ENCODE data around the gene EVL. TPM values are rescaled to one million over a fixed set of nuclear protein-coding genes. Genes with fewer than 3 reads are reported as not detected.

The EVL gene
- total RNA-seq, 2 donors from 2014 or later: 53.1 to 102 TPM

GRCh38 chr14:100130521-100130920, 65.3 kb downstream of the EVL start:
- H3K27me3 ChIP-seq (replicated peaks; ENCODE audit: insufficient read depth): no peaks in the 10 kb centered on the region
- peaks cover 11% of the 10 kb centered on the region for H3K36me3 ChIP-seq
- no peaks in the 10 kb centered on the region for H3K4me1 ChIP-seq (ENCODE audit: control insufficient read depth in 1 of 2, low read depth in 2 of 2)
- H3K4me3 ChIP-seq: no peak overlapping the region
- ATAC-seq (ENCODE audit: insufficient number of reproducible peaks, low FRiP score, low read depth): no peak
- H3K9me3 ChIP-seq: no peaks in the 10 kb centered on the region
- no peak for TF ChIP-seq CTCF (IDR thresholded peaks at IDR 0.05)
- H3K27ac ChIP-seq: no peak overlapping the region
- no peak for DNase-seq (ENCODE audit: low spot score)

GRCh38 chr14:100131181-100131580, 66.0 kb downstream of the EVL start:
- Histone ChIP-seq H3K9me3 (no peaks in the 10 kb centered on the region), H3K27ac (no peak overlapping the region), H3K36me3 (peaks cover 11% of the 10 kb centered on the region), H3K27me3 (replicated peaks; ENCODE audit: insufficient read depth) (no peaks in the 10 kb centered on the region), H3K4me1 (ENCODE audit: control insufficient read depth in 1 of 2, low read depth in 2 of 2) (no peaks in the 10 kb centered on the region), H3K4me3 (no peak overlapping the region)
- ATAC-seq (ENCODE audit: insufficient number of reproducible peaks, low FRiP score, low read depth): no peak
- no peak for DNase-seq (ENCODE audit: low spot score)
- no peak for TF ChIP-seq CTCF (IDR thresholded peaks at IDR 0.05)

- no peaks in the 10 kb centered on the region for H3K4me1 ChIP-seq (ENCODE audit: control insufficient read depth in 1 of 2, low read depth in 2 of 2)
- peaks cover 11% of the 10 kb centered on the region for H3K36me3 ChIP-seq
- no peak overlapping the region for H3K27ac ChIP-seq
- ATAC-seq (ENCODE audit: insufficient number of reproducible peaks, low FRiP score, low read depth) (no peak), DNase-seq (ENCODE audit: low spot score) (no peak)
- H3K4me3 ChIP-seq: no peak overlapping the region
- TF ChIP-seq CTCF (IDR thresholded peaks at IDR 0.05): no peak
- H3K27me3 ChIP-seq (replicated peaks; ENCODE audit: insufficient read depth): no peaks in the 10 kb centered on the region
- H3K9me3 ChIP-seq: no peaks in the 10 kb centered on the region
Measured at GRCh38 chr14:100132161-100132902, 67.1 kb downstream of the EVL start.

GRCh38 chr14:100132903-100133510, 67.8 kb downstream of the EVL start:
- H3K4me1 ChIP-seq (ENCODE audit: control insufficient read depth in 1 of 2, low read depth in 2 of 2): no peaks in the 10 kb centered on the region
- TF ChIP-seq CTCF (IDR thresholded peaks at IDR 0.05): no peak
- H3K27me3 ChIP-seq (replicated peaks; ENCODE audit: insufficient read depth): no peaks in the 10 kb centered on the region
- no peak for DNase-seq (ENCODE audit: low spot score)
- no peak overlapping the region for H3K4me3 ChIP-seq
- H3K27ac ChIP-seq: no peak overlapping the region
- H3K9me3 ChIP-seq: no peaks in the 10 kb centered on the region
- H3K36me3 ChIP-seq: peaks cover 11% of the 10 kb centered on the region
- no peak for ATAC-seq (ENCODE audit: insufficient number of reproducible peaks, low FRiP score, low read depth)

GRCh38 chr14:100134586-100134985, 69.4 kb downstream of the EVL start:
- Histone ChIP-seq H3K36me3 (peaks cover 11% of the 10 kb centered on the region), H3K27ac (no peak overlapping the region), H3K4me3 (no peak overlapping the region), H3K9me3 (no peaks in the 10 kb centered on the region), H3K4me1 (ENCODE audit: control insufficient read depth in 1 of 2, low read depth in 2 of 2) (no peaks in the 10 kb centered on the region), H3K27me3 (replicated peaks; ENCODE audit: insufficient read depth) (no peaks in the 10 kb centered on the region)
- no peak for TF ChIP-seq CTCF (IDR thresholded peaks at IDR 0.05)
- no peak for DNase-seq (ENCODE audit: low spot score)
- ATAC-seq (ENCODE audit: insufficient number of reproducible peaks, low FRiP score, low read depth): no peak

All from thoracic aorta (tissue), 2 donors.